Measurements from ENCODE around the gene LDLRAD2.
A peak's percentile ranks its signal among the peaks of the same experiment; 100 is the strongest.

LDLRAD2 gene

DNA sequence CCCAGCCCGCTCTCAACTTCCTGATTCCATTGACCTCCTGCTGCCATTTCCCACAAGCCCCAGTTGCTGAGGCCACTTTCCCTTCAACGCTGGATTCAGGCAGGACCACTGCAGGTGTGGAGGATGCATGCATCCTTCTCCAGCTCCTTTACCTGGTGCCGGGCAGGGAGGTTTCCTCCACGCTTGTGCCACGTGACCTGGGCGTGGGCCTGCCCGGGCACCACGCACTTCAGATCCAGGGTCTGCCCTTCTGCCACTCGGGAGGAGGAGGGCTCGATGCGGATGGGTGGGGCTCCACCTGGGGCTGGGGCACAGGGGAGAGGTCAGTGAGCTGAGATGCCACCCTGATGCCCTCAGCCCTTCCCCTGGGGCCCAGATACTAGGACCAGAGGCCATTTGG is 31.9 kb downstream of the LDLRAD2 start:
- no peak for DNase-seq (ENCODE audit: low read depth)

DNA sequence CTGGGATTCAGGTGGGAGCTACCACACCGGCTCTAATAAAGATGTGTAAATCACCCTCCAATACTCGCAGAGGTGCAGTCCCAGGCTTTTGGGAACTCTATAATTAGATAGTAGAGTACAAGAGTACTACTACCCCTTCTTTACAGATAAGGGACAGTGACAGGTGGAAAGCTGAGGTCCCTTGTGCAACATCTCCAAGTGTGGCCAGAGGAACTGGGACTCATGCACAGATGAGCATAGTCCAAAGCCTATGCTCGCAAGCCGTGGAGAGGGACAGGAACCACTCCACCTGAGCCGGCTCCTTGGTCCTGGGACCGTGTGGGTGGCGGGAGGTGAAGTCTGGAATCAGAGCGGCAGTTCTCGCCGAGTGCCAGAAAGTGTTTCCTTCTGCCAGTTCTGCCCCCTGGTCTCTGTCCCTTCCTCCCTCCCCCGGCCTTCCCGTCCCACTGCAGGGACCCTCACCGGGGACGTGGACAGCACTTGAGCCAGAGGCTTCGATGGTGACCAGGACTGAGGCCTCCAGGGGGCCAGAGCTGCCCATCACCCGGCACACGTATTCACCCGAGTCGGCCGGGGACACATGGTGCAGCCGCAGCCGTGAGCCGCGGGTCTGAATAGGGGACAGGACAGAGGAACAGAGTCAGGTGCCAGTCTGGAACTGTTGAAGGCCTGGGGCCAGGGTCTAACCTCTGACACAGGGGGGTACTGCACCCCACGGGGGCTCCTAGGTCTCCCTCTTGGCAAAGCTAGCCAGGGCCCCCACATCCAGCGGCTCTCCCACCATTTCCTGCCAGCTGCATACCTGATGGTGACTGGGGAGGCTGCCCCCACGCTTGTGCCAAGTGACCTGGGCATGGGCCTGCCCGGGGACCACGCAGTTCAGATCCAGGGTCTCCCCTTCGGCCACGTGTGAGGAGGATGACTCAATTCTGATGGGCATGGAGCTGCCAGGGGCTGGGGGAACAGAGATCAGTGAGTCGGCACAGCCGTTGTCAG is 33.9 kb downstream of the LDLRAD2 start:
- DNase-seq (ENCODE audit: low read depth): no peak

DNA sequence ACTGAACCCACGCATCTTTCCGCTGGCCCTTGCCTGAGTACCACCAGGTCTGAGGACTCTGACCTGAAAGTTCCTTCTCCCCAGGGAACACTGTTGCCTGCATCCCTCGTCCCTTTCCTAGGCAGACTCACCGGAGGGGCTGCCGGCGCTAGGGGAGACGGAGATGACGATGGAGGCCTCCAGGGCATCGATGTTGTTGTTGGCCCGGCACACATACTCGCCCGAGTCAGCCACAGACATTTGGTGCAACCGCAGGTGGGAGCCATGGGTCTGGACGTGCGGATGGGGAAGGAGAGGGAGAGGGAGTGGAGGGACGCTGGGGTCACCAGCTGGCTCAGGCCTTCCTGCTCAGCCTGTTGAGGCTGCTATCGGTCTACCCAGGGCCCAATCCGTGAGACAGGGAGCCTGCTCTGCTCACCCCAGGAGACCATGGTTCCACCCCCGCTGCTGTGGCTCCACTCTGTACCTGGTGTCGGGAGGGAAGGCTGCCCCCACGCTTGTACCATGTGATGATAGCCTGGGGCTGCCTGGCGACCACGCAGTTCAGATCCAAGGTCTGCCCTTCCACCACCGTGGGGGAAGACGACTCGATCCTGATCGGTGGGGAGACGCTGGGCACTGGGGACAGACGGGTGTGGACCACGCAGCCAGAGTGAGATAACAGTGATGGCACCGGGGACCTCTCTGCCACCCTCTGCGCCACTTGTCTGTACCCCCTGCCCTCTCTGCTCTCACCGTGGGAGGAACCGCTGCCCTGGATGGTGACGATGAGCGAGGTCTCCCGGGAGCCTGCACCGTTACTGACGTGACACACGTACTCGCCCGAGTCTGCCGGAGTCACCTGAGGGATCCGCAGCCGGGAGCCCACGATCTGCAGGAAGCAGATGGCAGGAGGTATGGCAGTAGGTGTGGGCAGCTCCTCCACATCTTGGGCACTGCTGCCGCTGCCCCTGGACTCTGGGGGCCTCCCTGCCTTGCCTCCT is 35.4 kb downstream of the LDLRAD2 start:
- DNase-seq (ENCODE audit: low read depth): no peak

DNA sequence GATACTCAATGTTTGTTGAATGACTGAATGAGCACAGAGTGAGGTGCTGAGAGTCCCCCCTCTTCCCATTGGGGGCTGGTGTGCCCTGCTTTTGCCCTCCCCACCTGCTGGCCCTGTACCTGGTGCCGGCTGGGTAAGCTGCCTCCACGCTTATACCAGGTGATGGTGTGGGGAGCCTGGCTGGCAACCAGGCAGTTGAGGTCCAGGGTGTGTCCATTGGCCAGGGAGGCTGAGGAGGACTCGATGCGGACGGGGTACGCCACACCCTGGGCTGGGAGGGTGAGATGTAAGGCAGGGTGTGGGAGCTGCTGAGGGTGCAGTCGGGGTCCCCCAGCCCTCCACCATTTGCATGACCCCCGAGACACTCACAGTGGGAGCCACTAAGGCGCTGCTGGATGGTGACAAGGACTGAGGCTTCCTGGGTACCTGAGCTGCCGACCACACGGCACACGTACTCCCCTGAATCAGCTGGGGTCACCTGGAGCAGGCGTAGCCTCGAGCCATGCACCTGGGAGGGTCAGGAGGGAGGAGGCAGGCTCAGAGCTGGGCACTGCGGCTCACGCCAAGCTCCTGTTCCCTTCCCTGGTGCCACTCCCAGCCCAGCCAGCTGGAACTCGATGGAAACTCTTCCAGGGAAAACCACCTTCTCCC is 36.6 kb downstream of the LDLRAD2 start:
- no peak for DNase-seq (ENCODE audit: low read depth)

DNA sequence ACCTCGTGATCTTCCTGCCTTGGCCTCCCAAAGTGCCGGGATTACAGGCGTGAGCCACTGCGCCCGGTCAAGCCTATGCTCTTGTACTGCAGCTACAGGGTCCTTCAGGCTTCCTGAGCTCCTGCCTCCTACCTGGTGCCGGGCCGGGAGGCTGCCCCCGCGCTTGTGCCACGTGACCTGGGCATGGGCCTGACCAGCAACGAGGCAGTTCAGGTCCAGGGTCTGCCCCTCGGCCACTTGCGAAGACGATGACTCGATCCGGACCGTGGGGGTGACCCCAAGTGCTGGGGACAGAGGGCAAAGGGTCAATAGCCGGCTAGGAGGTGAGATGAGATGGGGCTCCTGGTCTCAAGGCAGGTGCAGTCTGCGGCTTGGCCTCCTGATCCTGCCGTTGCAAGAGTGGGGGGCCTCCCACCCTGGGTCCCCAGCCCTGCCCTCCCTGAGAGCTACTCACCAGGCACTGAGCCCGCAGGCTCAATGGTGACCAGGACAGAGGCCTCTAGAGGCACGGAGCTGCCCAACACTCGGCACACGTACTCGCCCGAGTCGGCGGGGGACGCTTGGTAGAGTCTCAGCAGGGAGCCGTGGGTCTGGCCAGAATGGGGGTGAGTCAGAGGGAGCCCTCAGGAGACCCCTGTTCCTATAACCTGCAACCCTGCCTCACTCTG is 38.0 kb downstream of the LDLRAD2 start:
- no peak for DNase-seq (ENCODE audit: low read depth)

DNA sequence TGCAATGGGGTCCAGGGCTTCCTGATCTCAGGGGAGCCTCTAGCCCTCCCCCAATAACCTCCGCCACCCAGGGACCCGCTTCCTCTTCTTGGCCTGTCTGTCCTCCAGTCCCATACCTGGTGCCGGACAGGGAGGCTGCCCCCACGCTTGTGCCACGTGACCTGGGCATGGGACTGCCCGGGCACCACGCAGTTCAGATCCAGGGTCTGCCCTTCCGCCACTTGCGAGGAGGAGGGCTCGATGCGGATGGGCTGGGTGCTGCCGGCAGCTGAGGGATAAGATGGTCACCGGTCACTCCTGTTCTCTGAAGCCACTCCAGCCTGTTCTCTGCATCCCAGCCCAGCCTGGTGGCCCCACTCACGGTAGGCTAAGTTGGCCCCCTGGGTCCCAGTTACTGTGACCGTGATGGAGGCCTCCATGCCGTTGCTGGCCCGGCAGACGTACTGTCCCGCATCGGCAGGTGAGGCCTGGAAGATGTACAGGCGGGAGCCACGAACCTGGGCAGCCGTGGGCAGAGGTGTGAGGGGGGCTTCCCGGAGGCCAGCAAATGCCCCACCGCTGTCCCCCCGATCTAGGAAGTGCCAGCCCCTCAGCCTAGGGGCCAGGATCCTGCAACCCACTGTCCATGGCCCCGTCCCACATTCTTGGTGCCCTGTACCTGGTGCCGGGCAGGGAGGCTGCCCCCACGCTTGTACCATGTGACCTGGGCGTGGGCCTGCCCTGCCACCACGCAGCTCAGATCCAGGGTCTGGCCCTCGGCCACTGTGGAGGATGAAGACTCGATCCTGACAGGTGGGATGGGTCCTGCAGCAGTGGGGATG is 39.6 kb downstream of the LDLRAD2 start:
- DNase-seq (ENCODE audit: low read depth): no peak

DNA sequence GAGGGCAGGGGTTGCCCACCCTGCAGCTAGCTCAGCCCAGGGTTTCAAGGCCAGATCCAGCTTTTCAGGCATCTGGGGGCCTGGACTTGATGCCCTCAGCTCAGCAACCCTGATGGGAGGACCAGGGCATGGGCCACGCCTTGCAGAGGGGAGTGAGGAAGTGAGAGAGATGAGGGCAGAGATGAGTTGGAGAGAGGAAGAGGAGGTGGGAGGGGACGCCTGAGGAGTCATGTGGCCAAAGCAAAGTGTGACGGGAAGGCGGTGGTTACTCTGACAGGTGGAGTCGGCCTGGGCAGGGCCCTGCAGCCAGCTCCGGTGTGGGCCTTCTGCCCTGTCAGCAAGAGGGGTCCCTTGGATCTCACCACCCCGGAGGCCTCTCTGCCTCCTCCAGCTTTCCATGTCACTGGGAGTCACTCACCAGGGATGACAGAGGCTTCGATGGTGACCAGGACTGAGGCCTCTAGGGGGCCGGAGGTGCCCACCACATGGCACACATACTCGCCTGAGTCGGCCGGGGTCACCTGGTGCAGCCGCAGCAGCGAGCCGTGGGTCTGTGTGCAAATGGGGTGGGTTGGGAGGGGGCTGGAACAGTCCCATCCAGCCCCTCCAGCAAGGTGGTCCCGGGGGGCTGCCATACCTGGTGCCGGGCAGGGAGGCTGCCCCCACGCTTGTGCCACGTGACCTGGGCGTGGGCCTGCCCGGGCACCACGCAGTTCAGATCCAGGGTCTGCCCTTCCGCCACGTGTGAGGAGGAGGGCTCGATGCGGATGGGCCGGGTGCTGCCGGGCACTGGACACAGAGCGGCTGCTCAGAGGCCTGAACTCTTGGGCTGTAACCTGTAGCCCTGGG is 40.4 kb downstream of the LDLRAD2 start:
- DNase-seq (ENCODE audit: low read depth): no peak

DNA sequence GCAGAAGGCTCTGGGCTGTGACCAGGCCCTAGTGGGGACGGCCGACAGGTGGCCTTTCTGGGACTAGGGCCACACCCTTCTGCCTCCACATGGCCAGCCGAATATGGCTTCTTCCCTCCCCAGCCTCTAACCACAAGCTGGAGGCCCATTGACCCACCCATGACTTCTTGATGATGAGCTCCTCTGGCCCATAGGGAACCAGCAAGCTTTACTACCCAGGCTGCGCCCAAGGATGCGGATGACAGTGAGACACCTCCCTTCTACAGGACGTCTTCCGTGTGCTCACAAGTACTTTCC is 41.0 kb downstream of the LDLRAD2 start:
- DNase-seq (ENCODE audit: low read depth): no peak

DNA sequence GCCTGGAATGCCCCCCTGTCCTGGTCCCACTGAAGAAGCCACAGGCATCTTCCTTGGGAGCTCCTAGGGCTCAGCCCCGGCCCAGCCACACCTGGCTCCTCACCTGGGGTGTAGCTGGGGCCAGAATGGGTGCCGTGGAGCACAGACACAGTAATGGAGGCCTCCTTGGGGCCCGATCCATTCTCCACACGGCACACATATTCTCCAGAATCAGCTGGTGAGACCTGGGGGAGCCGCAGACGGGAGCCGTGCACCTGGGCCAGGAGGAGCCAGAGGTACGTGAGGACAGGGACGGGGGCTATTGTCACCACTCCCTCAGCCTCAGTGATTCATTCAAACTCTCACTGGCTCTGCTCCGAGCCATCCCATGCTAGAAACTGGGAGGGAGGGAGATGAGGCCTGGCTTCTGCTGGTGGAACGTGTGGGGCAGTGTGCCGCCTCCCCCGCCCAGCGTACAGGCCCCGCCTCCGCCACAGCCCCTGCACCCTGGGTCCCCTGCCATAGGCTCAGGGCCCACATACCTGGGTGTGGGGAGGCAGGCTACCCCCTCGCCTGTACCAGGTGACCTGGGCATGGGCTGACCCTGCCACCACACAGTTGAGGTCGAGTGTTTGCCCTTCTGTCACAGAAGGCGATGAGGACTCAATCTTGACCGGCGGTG is 42.2 kb downstream of the LDLRAD2 start:
- DNase-seq (ENCODE audit: low read depth): no peak

DNA sequence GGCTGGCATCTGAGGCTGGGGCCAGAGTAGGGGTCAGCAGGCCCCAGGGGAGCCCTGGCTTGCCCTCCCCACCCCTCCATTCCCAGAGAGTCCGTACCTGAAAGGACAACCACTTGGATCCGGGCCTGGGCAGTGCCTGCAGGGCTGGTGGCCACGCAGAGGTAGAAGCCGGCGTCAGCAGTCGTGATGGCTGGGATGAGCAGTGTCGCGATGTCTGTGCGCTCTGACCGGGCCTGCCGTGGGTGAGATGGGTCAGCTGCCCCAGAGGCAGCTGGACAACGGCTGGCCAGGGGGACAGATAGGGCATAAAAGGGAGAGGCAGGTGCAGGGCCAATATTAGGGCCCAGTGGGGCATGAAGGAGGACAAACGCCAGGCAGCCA is 42.7 kb downstream of the LDLRAD2 start:
- no peak for DNase-seq (ENCODE audit: low read depth)

DNA sequence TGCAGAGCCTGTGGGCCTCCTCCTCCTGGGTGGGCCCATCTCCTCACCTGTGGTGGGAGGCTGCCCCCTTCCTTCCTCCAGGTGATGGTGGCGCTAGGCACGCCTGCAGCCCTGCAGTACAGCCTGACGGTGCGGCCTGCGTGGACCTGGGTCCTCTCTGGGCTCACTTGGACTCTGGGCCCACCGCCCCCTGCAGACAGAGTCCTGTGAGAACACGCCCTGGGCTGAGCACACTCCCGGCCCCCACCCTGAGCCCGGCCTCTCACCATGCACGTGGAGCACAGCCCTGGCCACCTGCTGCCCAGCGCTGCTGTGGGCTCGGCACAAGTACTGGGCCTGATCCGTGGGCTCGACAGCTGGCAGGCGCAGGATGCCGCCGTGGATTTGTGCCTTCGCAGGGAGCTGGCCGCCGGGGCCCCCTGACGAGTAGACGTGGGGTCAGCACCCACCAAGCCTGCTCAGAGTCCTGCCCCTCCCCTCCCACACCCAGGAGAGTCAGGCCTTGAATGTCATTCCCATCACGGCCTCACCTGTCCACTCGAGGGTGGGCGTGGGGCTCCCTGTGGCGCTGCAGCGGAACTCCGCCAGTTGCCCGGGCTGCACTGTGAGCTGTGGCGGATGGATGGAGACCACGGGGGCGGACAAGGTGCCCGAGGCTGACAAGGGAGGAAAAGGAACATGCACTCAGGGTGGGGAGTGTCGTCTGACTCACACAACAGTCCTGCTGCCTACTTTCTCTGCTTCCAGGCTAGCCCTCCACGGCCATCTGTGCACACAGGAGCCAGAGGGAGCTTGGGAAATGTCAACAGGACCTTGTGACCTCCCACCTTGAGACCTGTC is 43.4 kb downstream of the LDLRAD2 start:
- no peak for DNase-seq (ENCODE audit: low read depth)

DNA sequence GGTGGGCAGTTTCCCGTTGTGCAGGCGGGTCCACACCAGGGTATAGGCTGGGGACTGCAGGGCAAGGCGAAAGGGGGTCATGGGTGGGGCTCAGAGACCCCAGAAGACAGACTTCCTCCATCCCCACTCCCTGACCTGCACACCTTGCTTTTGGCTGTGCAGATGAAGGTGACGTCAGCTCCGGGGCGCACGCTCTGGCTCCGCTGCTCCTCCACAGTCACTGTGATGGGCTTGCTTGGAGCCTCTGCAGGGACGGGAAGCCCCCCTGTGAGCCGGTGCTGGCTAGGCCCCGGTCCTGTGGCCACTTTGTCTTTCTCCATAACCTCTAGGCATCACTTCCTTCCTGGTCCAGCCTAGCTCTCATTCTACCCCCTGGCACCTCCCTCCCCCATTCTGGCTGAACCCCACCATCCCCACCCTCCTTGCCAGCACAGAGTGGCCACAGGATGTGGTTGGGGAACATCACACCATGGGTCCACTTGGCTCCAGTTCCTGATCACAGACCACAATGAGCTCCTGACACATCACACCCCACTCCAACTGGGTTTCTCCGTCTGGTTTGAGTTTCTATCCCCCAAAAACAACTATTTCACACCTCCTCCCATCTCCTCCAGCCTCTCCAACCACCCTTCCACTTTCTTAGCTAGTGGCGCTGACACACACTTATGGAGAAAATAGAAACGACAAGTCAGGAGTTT is 45.2 kb downstream of the LDLRAD2 start:
- peak; percentile 25 for DNase-seq (ENCODE audit: low read depth)

DNA sequence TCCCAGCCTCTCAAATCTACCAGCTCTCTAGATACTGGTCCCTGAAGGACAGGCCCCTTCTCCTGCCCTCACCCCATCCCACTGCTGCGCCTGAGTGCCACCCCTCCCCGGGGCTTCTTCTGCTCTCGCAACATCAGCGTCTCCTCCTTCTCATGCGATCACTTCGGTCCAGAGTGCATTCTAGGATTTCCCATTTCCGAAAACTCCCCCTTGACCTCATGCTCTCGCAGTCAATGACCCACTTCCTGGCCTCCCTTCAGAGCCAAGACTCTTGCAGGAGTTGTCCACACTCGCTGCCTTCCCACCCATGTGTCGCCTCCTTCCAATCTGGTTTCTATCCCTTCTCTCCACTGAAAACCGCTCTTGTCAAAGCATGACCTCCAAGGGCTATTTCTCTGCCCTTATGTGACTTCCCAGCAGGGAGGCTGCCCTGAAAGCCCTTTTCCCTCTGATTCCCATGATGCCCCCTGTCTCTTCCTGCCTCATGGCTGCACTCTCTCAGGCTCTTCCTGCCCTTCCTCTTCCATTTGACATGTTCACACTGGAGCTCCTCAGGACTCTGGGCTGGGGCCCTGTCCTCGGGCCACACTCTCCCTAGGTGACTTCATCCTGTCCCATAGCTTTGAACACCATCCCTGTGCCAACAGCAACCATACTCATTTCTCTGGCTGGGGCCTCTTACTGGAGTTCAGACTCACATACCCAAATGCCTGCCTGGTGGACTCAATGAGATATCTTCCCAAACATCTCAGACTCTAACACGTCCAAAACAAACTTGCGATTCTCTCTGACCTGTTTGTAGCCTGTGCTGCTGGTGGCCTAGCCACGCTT is 46.0 kb downstream of the LDLRAD2 start:
- no peak for DNase-seq (ENCODE audit: low read depth)

DNA sequence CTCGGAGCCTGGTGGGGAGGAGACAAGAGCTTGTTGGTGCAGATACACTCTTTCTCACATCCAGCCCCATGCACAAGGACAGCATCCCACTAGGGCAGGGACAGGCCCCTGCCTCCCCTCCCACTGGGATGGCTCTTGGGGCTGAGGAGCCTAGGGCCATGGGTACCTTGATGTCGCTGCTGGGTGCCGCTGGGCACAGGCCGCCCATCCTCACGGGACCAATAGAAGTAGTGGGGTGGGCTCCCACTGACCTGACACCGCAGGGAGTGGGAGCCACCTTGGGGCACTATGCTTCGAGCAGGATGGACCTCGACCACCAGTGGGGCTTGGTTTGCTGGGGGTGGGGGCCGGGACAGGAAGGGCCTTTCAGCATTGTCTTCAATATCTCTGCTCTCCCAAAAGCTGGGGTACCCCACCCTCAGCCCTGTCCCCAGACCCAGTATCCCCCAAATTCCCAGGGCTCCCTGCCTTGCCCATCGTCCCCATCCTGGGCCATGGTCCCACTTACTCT is 47.7 kb downstream of the LDLRAD2 start:
- DNase-seq (ENCODE audit: low read depth): no peak

DNA sequence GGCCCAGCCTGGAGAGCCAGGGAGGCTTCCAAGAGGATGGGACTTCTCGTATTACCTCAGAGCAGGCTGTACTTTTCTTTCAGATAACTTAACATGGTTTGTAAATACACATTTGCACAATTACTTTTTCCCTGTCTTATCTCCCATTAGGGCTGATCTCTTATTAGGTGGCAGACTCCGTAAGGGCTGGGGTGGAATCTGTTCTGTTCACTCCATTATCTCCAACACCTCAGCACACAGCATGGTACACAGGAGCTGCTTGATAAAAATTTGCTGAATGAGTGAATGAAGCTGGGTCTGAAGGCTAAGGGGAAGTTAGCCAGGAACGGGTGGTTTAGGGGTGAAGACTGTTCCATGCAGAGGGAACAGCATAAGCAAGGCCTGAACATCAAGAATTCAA is 48.9 kb downstream of the LDLRAD2 start:
- no peak for DNase-seq (ENCODE audit: low read depth)

DNA sequence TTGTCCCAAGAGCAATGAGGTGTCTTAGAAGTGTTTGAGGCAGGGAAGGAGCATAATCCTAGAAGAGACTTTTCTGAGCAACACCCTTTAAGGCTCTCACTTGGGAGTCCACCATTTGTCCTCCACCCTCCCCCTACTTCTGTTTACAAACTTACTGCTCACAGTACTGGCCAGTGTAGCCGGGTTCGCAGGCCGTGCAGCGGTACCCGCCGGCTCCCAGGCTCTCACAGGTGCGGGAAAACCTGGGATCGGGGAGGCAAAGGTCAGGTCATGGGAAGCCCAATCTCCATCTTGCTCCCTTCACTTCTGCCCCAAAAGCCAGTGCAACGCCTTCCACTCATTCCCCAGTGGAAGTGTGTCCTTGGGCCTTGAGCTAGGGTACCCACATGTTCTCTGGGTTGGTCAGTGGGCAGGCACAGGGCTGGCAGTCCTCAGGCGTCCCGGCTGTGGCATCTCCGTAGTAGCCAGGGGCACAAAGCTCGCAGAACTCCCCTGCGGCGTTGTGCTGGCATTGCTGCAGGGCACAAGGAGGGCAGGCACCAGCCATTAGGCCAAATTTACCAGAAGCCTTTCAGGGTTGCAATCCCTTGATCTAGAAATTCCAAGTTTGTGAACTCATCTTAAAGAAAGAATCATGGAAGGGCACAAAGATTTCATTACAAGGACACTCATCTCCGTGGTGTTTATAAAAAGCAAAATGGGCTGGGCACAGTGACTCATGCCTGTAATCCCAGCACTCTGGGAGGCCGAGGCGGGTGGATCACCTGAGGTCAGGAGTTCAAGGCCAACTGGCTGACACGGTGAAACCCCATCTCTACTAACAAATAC is 49.8 kb downstream of the LDLRAD2 start:
- peak; percentile 47 for DNase-seq (ENCODE audit: low read depth)

Data from GM04503 (cell line).